Measurements from ENCODE around the gene RIC8B. TPM values are rescaled to one million over a fixed set of nuclear protein-coding genes. Genes with fewer than 3 reads are reported as not detected.

Gene RIC8B
- polyA plus RNA-seq, 1 donor (not counting 4 experiments of a cell fraction or from before 2014, with no cell fraction given): 6.8 TPM

DNA sequence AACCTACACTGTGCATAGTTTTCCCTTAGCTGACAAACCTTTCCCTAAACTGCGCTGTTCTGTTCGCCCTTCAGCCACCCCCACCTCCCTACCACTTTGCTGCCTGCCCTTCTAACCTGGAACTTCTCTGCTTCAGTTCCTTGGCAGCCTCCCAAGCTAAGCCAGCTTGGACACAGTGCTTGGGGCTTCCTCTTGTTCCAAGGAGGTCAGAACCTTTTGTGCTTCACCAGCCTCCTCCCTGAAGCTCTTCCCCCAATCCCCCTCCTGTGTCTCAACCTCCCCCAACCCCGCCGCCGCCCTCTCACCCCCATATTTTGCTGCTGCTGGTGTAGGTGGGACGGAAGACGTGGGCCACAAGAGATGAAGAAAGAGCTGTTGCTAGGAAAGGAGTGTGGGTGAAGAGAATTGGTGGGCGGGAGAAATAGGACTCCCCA, 8.1 kb upstream of the RIC8B start:
- TF ChIP-seq, protein P1, sequence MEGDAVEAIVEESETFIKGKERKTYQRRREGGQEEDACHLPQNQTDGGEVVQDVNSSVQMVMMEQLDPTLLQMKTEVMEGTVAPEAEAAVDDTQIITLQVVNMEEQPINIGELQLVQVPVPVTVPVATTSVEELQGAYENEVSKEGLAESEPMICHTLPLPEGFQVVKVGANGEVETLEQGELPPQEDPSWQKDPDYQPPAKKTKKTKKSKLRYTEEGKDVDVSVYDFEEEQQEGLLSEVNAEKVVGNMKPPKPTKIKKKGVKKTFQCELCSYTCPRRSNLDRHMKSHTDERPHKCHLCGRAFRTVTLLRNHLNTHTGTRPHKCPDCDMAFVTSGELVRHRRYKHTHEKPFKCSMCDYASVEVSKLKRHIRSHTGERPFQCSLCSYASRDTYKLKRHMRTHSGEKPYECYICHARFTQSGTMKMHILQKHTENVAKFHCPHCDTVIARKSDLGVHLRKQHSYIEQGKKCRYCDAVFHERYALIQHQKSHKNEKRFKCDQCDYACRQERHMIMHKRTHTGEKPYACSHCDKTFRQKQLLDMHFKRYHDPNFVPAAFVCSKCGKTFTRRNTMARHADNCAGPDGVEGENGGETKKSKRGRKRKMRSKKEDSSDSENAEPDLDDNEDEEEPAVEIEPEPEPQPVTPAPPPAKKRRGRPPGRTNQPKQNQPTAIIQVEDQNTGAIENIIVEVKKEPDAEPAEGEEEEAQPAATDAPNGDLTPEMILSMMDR (optimal IDR thresholded peaks at IDR 0.05 in 1 of 3, IDR thresholded peaks at IDR 0.05 in 1 of 3, conservative IDR thresholded peaks at IDR 0.05 in 1 of 3; ENCODE audit: extremely low read depth in 1 of 3, insufficient read depth in 2 of 3, low read length in 3 of 3): no peak
- no peak for TF ChIP-seq EZH2 (IDR thresholded peaks at IDR 0.05; ENCODE audit: low read length)
- Histone ChIP-seq H3K27me3 (ENCODE audit: control insufficient read depth, extremely low read depth, insufficient read depth, low read length) (peaks cover 14% of the 10 kb centered on the region), H3K27ac (ENCODE audit: control insufficient read depth, insufficient read depth, low read length) (no peak overlapping the region), H3K79me2 (ENCODE audit: control insufficient read depth, insufficient read depth, low read length) (no peaks in the 10 kb centered on the region), H4K20me1 (ENCODE audit: control insufficient read depth, extremely low read depth, insufficient read depth, low read length) (no peaks in the 10 kb centered on the region), H3K9me3 (ENCODE audit: control insufficient read depth, low read depth, low read length) (no peaks in the 10 kb centered on the region), H3K4me2 (ENCODE audit: control insufficient read depth, extremely low read depth, insufficient read depth, low read depth, low read length) (no peak overlapping the region), H2AFZ (ENCODE audit: control insufficient read depth, low read length) (no peak overlapping the region), H3K36me3 (ENCODE audit: control insufficient read depth in 2 of 2, extremely low read depth in 1 of 2, insufficient read depth in 2 of 2, low read length in 2 of 2) (no peaks in the 10 kb centered on the region), H3K9ac (ENCODE audit: control insufficient read depth, extremely low read depth, insufficient read depth, low read length) (no peak overlapping the region), H3K9me1 (ENCODE audit: control insufficient read depth, extremely low read depth, insufficient read depth, low read length) (no peaks in the 10 kb centered on the region), H3K4me3 (ENCODE audit: control insufficient read depth in 2 of 3, extremely low read depth in 1 of 3, insufficient read depth in 2 of 3, low read depth in 1 of 3, low read length in 3 of 3) (no peak overlapping the region), H3K4me1 (ENCODE audit: control insufficient read depth, extremely low read depth, insufficient read depth, low read length) (no peaks in the 10 kb centered on the region)
- dilution Hi-C loops (cut with MboI; ENCODE audit: extremely low pct_ligation_motif_present, low sequenced_read_pairs): no loop called here
- FAIRE-seq: no peak
- DNase-seq (ENCODE audit: low read depth, low spot score): no peak

DNA sequence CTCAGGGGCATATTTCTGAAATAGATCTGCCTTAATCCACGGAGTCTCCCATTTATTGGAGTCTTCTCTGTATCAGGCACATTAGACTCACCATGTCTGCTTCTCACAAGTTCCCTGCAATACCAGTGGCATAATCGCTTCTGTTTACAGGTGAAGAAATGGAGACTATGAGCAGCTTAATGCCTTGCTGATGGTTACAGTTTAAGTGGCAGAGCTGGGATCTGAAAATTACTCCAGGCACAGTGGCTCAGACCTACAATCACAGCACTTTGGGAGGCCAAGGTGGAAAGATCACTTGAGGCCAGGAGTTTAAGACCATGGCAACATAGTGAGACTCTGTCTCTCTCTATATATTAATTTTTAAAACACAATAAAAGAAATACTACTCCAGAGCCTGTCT, 7.3 kb upstream of the RIC8B start:
- no peaks in the 10 kb centered on the region for H3K36me3 ChIP-seq (ENCODE audit: control insufficient read depth in 2 of 2, extremely low read depth in 1 of 2, insufficient read depth in 2 of 2, low read length in 2 of 2)
- H3K27ac ChIP-seq (ENCODE audit: control insufficient read depth, insufficient read depth, low read length): no peak overlapping the region
- H2AFZ ChIP-seq (ENCODE audit: control insufficient read depth, low read length): no peak overlapping the region
- H3K27me3 ChIP-seq (ENCODE audit: control insufficient read depth, extremely low read depth, insufficient read depth, low read length): peaks cover 14% of the 10 kb centered on the region
- no peak overlapping the region for H3K4me2 ChIP-seq (ENCODE audit: control insufficient read depth, extremely low read depth, insufficient read depth, low read depth, low read length)
- no peaks in the 10 kb centered on the region for H4K20me1 ChIP-seq (ENCODE audit: control insufficient read depth, extremely low read depth, insufficient read depth, low read length)
- TF ChIP-seq EZH2 (IDR thresholded peaks at IDR 0.05; ENCODE audit: low read length): no peak
- TF ChIP-seq, protein P1 (optimal IDR thresholded peaks at IDR 0.05 in 1 of 3, IDR thresholded peaks at IDR 0.05 in 1 of 3, conservative IDR thresholded peaks at IDR 0.05 in 1 of 3; ENCODE audit: extremely low read depth in 1 of 3, insufficient read depth in 2 of 3, low read length in 3 of 3): no peak
- H3K4me1 ChIP-seq (ENCODE audit: control insufficient read depth, extremely low read depth, insufficient read depth, low read length): no peaks in the 10 kb centered on the region
- dilution Hi-C loops (cut with MboI; ENCODE audit: extremely low pct_ligation_motif_present, low sequenced_read_pairs): no loop called here
- no peaks in the 10 kb centered on the region for H3K9me3 ChIP-seq (ENCODE audit: control insufficient read depth, low read depth, low read length)
- H3K9me1 ChIP-seq (ENCODE audit: control insufficient read depth, extremely low read depth, insufficient read depth, low read length): no peaks in the 10 kb centered on the region
- H3K9ac ChIP-seq (ENCODE audit: control insufficient read depth, extremely low read depth, insufficient read depth, low read length): no peak overlapping the region
- H3K4me3 ChIP-seq (ENCODE audit: control insufficient read depth in 2 of 3, extremely low read depth in 1 of 3, insufficient read depth in 2 of 3, low read depth in 1 of 3, low read length in 3 of 3): no peak overlapping the region
- no peaks in the 10 kb centered on the region for H3K79me2 ChIP-seq (ENCODE audit: control insufficient read depth, insufficient read depth, low read length)
- FAIRE-seq (no peak), DNase-seq (ENCODE audit: low read depth, low spot score) (no peak)

Measured in keratinocyte (primary cell).